ENCODE data around the gene TMED6. TPM values are rescaled to one million over a fixed set of nuclear protein-coding genes. Genes with fewer than 3 reads are reported as not detected.

TMED6 gene
- total and polyA plus RNA-seq, 2 of the 8 experiments (the other 6 are each of a cell fraction or from before 2014, with no cell fraction given), result not detected

DNA sequence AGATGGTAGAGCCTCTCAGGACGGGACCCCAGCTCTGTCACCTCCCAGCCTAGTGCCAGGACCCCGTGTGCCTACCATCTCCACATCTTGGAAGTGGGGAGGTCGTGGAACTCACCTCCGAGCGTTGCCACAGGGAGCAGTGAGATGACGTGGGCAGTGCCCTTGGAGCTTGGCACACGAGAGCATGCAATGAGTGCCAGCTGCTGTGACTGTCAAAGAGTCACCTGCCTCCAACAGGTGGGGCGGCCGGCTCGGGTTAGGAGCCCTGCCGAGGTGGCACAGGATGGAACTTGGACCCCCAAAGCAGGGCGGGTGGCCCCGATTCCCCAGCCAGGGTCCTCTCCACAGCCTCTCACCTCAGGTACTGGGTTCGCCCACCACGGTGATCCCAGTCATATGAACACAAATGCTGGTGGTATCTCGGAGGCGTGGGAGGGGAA lies 35.0 kb downstream of the TMED6 start:
- Histone ChIP-seq H2BK20ac (ENCODE audit: low read length) (no peak overlapping the region), H2BK15ac (ENCODE audit: low read length) (no peak overlapping the region), H3K4ac (replicated peaks; ENCODE audit: insufficient read length, low read depth, low read length) (no peak overlapping the region), H3K9me3 (ENCODE audit: insufficient read depth in 2 of 2, low read depth in 1 of 2, low read length in 1 of 2) (no peaks in the 10 kb centered on the region), H3K23me2 (ENCODE audit: low read depth, low read length) (peaks cover 3% of the 10 kb centered on the region; the same call in 1 of the 2 replicates), H3K36me3 (ENCODE audit: control insufficient read depth in 2 of 4, insufficient read depth in 4 of 4, low read length in 3 of 4) (peaks cover 22 to 42% (median 37%) of the 10 kb centered on the region in 4 experiments), H3K79me2 (ENCODE audit: control insufficient read depth in 1 of 2, insufficient read depth in 2 of 2, low read length in 2 of 2) (peaks cover 0 to 15% of the 10 kb centered on the region in 2 experiments; a peak in 1 of 4 replicates), H3K4me1 (replicated peaks in 1 of 4; ENCODE audit: control insufficient read depth in 3 of 4, insufficient read depth in 4 of 4, low read length in 3 of 4) (peaks cover 0 to 4% (median 1%) of the 10 kb centered on the region in 4 experiments; a peak in 3 of 7 replicates), H4K5ac (ENCODE audit: insufficient read length, low read depth, low read length) (no peak overlapping the region), H2BK12ac (ENCODE audit: low read depth, low read length) (no peak overlapping the region), H2BK120ac (replicated peaks; ENCODE audit: low read depth, low read length) (no peak overlapping the region), H2AFZ (ENCODE audit: low read length) (no peak overlapping the region), H3K9ac (replicated peaks in 1 of 4; ENCODE audit: extremely low read depth in 1 of 4, low read depth in 3 of 4, low read length in 3 of 4) (no peak overlapping the region), H3K79me1 (ENCODE audit: low read depth, low read length) (no peaks in the 10 kb centered on the region; the same call in 1 of the 2 replicates), H3K14ac (ENCODE audit: insufficient read length) (no peak overlapping the region), H2AK5ac (ENCODE audit: low read depth, low read length) (no peak overlapping the region), H4K8ac (ENCODE audit: extremely low read depth, insufficient read depth, low read length) (no peak overlapping the region), H3K56ac (replicated peaks; ENCODE audit: insufficient read length, low read depth, low read length) (no peak overlapping the region), H3K18ac (ENCODE audit: extremely low read depth, low read length) (no peak overlapping the region), H2BK5ac (ENCODE audit: low read depth, low read length) (no peak overlapping the region), H3K27me3 (replicated peaks in 1 of 4; ENCODE audit: control insufficient read depth in 3 of 4, extremely low read depth in 1 of 4, insufficient read depth in 3 of 4, low read length in 3 of 4) (no peaks in the 10 kb centered on the region), H3K4me2 (ENCODE audit: insufficient read depth in 1 of 2, low read depth in 2 of 2, low read length in 2 of 2) (no peak overlapping the region), H3K23ac (ENCODE audit: insufficient read length) (no peak overlapping the region), H4K20me1 (replicated peaks in 1 of 2; ENCODE audit: control insufficient read depth in 1 of 2, insufficient read depth in 2 of 2, low read length in 2 of 2) (peaks cover 6 to 20% of the 10 kb centered on the region in 2 experiments), H3K4me3 (ENCODE audit: extremely low read depth in 1 of 4, insufficient read depth in 2 of 4, low read depth in 3 of 4, low read length in 4 of 4) (no peak overlapping the region), H4K91ac (replicated peaks; ENCODE audit: insufficient read length, low read length) (no peak overlapping the region), H3K27ac (ENCODE audit: low read depth, low read length) (no peak overlapping the region)
- ChIA-PET CTCF (ENCODE audit: partially characterized antibody) (no interaction called here), POLR2A (ENCODE audit: partially characterized antibody) (interaction anchor here (0.6 to 24.8 kb wide), 2 partner anchors 20 to 418 kb away, joined by 3 to 497 read pairs; partner anchors contain the start of genes COG8, NIP7, PDF and TMED6)
- DNase-seq (ENCODE audit: low read depth in 1 of 2, low spot score in 2 of 2) (no peak), FAIRE-seq (no peak)
- WGBS, 2 experiments (ENCODE audit: extremely low coverage in 1 of 2, insufficient coverage in 1 of 2, insufficient read length in 1 of 2, insufficient replicate concordance in 2 of 2, low coverage in 1 of 2, low lambda C conversion rate in 2 of 2, missing lambda C conversion rate in 1 of 2), result 91% methylated on average over 15 of the region's 17 CpGs; no CpG with 5 or more reads in 1 of the 2 experiments
- TF ChIP-seq SRF (IDR thresholded peaks at IDR 0.05; ENCODE audit: low read depth, low read length) (no peak), CBX8 (IDR thresholded peaks at IDR 0.05; ENCODE audit: borderline replicate concordance, low read depth, low read length) (no peak), TBP (IDR thresholded peaks at IDR 0.05; ENCODE audit: low read depth, low read length) (no peak), RAD21 (IDR thresholded peaks at IDR 0.05 in 1 of 2, conservative IDR thresholded peaks at IDR 0.05 in 1 of 2; ENCODE audit: low read depth in 2 of 2, low read length in 2 of 2) (no peak), POU5F1 (IDR thresholded peaks at IDR 0.05; ENCODE audit: low read depth, low read length) (no peak), CHD2 (IDR thresholded peaks at IDR 0.05; ENCODE audit: low read length) (no peak), NRF1 (IDR thresholded peaks at IDR 0.05; ENCODE audit: low read depth, low read length) (no peak), YY1 (IDR thresholded peaks at IDR 0.05; ENCODE audit: low read depth, low read length) (no peak)
